A673 (cell line): ENCODE measurements around the gene GMFB. TPM values are rescaled to one million over a fixed set of nuclear protein-coding genes. Genes with fewer than 3 reads are reported as not detected.
A peak's percentile ranks its signal among the peaks of the same experiment; 100 is the strongest.

Experiments used
- Bru-seq: library from RNA; stranded (reverse); fragments of 400-500 nt; gene quantifications from one replicate; lab custom pipeline; 2021; lab: Mats Ljungman, UMichigan
- BruChase-seq, 2 experiments: library from RNA; stranded (reverse); fragments of 400-500 nt; gene quantifications; one replicate each; lab custom pipeline; 2021; lab: Mats Ljungman, UMichigan
- BruUV-seq: library from RNA; stranded (reverse); fragments of 400-500 nt; replicated peaks from 2 replicates; lab custom pipeline; 2021; lab: Mats Ljungman, UMichigan
- CTCF ChIA-PET: fragments of 300-600 bp; sonication (Branson Sonifier 250); formaldehyde crosslinking; loops from one replicate; lab custom pipeline; 2022; ENCODE audit warnings: antibody characterized with exemption; lab: Charles Lee
- POLR2A ChIA-PET: fragments of 300-600 bp; sonication (Branson Sonifier 250); formaldehyde crosslinking; loops from one replicate; lab custom pipeline; 2022; ENCODE audit warnings: antibody characterized with exemption; ENCODE audit not compliant: low non-redundant PET; lab: Charles Lee
- DNase-seq: peaks from one replicate; pipeline ENCODE4 v3.0.0-alpha.2; 2015; ENCODE audit warnings: low spot score
- H3K27ac ChIP-seq: fragments of 200-600 bp; sonication (generic); 2 replicates; pipeline ENCODE4 v1.5.1; 2016; ENCODE audit warnings: mixed run types, low read depth, mild to moderate bottlenecking, mixed read lengths, antibody characterized with exemption, low read length; ENCODE audit not compliant: poor library complexity, severe bottlenecking
- H3K27me3 ChIP-seq: fragments of 200-600 bp; sonication (generic); replicated peaks from 2 replicates; pipeline ENCODE4 v1.6.1; 2017; ENCODE audit warnings: mixed run types, low read depth, mild to moderate bottlenecking, mixed read lengths, antibody characterized with exemption, low read length; ENCODE audit not compliant: insufficient read depth, poor library complexity
- H3K36me3 ChIP-seq: fragments of 200-600 bp; sonication (generic); 2 replicates; pipeline ENCODE4 v1.6.1; 2016; ENCODE audit warnings: mixed run types, mild to moderate bottlenecking, mixed read lengths, antibody characterized with exemption, low read length; ENCODE audit not compliant: insufficient read depth, poor library complexity, severe bottlenecking
- H3K4me1 ChIP-seq: fragments of 200-600 bp; sonication (generic); 2 replicates; pipeline ENCODE4 v1.6.1; 2017; ENCODE audit warnings: mixed run types, mild to moderate bottlenecking, mixed read lengths, antibody characterized with exemption, low read length; ENCODE audit not compliant: insufficient read depth, poor library complexity, severe bottlenecking
- H3K4me3 ChIP-seq: fragments of 200-600 bp; sonication (generic); 2 replicates; pipeline ENCODE4 v1.5.1; 2016; ENCODE audit warnings: low read depth, mixed run types, mild to moderate bottlenecking, mixed read lengths, low read length; ENCODE audit not compliant: poor library complexity, severe bottlenecking
- H3K9me3 ChIP-seq: fragments of 200-600 bp; sonication (generic); 2 replicates; pipeline ENCODE4 v1.6.1; 2016; ENCODE audit warnings: mixed run types, low read depth, mild to moderate bottlenecking, mixed read lengths, antibody characterized with exemption, low read length; ENCODE audit not compliant: poor library complexity, severe bottlenecking
- EZH2 ChIP-seq: fragments of 200-600 bp; sonication (generic); IDR thresholded peaks from 2 replicates; pipeline ENCODE4 v1.6.1; 2017; ENCODE audit warnings: borderline replicate concordance, low read depth, mild to moderate bottlenecking, mixed read lengths, antibody characterized with exemption, low read length; ENCODE audit not compliant: poor library complexity, severe bottlenecking
- intact Hi-C: fragments of 100-400 bp; cut with micrococcal nuclease; formaldehyde crosslinking; loops from one replicate; pipeline ENCODE4 v1.10.0; 2022; ENCODE audit not compliant: unreplicated experiment
- long read RNA-seq: library from polyadenylated mRNA; stranded (forward); transcript quantifications from one replicate; pipeline ENCODE4 v2.0.0, GENCODE V29; 2022
- total RNA-seq: library from RNA; stranded (reverse); gene quantifications from 2 replicates; pipeline ENCODE4 v1.2.3, GENCODE V29; 2021
- TF ChIP-seq, protein P1 (sequence below): fragments of 300-800, 200-600 bp; sonication (generic); conservative IDR thresholded peaks from 2 replicates; pipeline ENCODE4 v1.5.1; 2017; ENCODE audit warnings: low read depth, mild to moderate bottlenecking, antibody characterized with exemption, low read length, moderate library complexity, mixed read lengths

GMFB gene
- total RNA-seq (62.1 and 76.8 TPM in 2 replicates), Bru-seq, nascent RNA (percentile 94 among the genes with signal in this experiment), BruChase-seq, experiment 1, labeled RNA remaining after a 2-hour chase (percentile 97 among the genes with signal in this experiment), BruChase-seq, experiment 2, labeled RNA remaining after a 6-hour chase (percentile 98 among the genes with signal in this experiment)
- long read RNA-seq, full-length matches to known transcripts = 142 of 160 reads
- long read RNA-seq, partial matches to known transcripts = 3 of 160 reads
- long read RNA-seq, other reads (novel, unspliced or antisense) = 15 of 160 reads

DNA sequence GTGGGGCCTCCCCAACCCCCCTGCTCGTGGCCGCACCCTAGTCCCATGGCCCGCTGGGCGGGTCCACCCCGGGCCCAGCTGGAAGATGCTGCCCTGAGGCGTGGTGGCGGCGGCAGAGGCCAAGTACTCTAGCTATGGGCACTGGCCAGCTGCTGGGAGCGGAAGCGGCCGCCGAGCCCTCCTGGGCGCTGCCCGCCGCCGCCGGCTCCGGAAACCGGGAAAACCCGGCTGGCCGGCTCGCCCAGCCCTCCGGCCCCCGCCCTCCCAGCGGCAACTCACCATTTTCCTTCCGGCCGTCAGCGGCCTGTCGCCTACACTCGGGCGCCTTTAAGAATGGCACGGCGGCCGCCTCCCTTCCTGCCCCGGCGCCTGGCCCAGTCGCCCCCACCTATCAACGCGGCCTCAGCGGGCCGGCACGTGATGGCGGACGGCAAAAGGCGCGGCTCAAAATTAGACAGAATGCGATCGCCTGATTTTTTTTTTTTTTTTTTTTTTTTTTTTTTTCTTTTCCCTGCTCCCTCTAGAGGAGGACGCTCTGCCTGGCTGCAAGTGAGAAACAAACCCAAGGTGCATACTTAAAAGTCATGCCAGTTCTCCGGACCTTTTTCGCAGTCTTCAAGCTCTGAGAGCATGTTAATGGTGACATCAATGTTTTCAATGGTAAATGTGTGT, at the start of gene GMFB:
GMFB (minus strand) TSS at position 335 of the 672 bp plus-strand sequence; CDS start at position 282, 53 bp downstream.
- Histone ChIP-seq H3K27me3 (no peaks in the 10 kb centered on the region), H3K9me3 (no peaks in the 10 kb centered on the region), H3K36me3 (peaks cover 5% of the 10 kb centered on the region), H3K4me3 (peak within 1 kb of the TSS; percentile 97), H3K27ac (peak within 1 kb of the TSS; percentile 94), H3K4me1 (peaks cover 36% of the 10 kb centered on the region)
- DNase-seq = peak; percentile 94
- CTCF ChIA-PET = no interaction called here
- intact Hi-C loops = no loop called here
- POLR2A ChIA-PET = interaction anchor here (0.5 kb wide), 1 partner anchor 235 kb away, joined by 5 read pairs; no protein-coding TSS in a partner anchor
- BruUV-seq = no TSS peak
- TF ChIP-seq, protein P1, sequence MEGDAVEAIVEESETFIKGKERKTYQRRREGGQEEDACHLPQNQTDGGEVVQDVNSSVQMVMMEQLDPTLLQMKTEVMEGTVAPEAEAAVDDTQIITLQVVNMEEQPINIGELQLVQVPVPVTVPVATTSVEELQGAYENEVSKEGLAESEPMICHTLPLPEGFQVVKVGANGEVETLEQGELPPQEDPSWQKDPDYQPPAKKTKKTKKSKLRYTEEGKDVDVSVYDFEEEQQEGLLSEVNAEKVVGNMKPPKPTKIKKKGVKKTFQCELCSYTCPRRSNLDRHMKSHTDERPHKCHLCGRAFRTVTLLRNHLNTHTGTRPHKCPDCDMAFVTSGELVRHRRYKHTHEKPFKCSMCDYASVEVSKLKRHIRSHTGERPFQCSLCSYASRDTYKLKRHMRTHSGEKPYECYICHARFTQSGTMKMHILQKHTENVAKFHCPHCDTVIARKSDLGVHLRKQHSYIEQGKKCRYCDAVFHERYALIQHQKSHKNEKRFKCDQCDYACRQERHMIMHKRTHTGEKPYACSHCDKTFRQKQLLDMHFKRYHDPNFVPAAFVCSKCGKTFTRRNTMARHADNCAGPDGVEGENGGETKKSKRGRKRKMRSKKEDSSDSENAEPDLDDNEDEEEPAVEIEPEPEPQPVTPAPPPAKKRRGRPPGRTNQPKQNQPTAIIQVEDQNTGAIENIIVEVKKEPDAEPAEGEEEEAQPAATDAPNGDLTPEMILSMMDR = peak; percentile 62
- TF ChIP-seq EZH2 = no peak

DNA sequence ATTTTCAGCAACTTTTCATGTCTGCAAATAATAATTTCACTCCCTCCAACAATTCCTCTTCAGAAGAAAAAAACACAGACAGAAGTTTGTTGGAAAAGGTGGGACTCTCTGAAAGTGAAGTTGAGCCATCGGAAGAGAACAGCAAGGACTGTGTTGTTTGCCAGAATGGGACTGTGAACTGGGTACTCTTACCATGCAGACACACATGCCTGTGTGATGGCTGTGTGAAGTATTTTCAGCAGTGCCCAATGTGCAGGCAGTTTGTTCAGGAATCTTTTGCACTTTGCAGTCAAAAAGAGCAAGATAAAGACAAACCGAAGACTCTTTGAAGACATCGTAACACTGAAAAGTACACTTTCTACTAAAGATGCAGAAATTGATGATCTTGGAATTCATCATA, 49.3 kb upstream of the GMFB start:
- BruUV-seq = no TSS peak
- TF ChIP-seq EZH2 = no peak
- TF ChIP-seq, protein P1 = no peak
- ChIA-PET CTCF (no interaction called here), POLR2A (interaction anchor here (0.6 kb wide), 1 partner anchor 28 kb away, joined by 3 read pairs; the partner anchor contains the start of gene CGRRF1)
- no peaks in the 10 kb centered on the region for H3K9me3 ChIP-seq
- no peak overlapping the region for H3K4me3 ChIP-seq
- intact Hi-C loops = no loop called here
- no peaks in the 10 kb centered on the region for H3K36me3 ChIP-seq
- no peak for DNase-seq
- H3K27ac ChIP-seq = no peak overlapping the region
- H3K27me3 ChIP-seq = no peaks in the 10 kb centered on the region
- peaks cover 7% of the 10 kb centered on the region for H3K4me1 ChIP-seq

DNA sequence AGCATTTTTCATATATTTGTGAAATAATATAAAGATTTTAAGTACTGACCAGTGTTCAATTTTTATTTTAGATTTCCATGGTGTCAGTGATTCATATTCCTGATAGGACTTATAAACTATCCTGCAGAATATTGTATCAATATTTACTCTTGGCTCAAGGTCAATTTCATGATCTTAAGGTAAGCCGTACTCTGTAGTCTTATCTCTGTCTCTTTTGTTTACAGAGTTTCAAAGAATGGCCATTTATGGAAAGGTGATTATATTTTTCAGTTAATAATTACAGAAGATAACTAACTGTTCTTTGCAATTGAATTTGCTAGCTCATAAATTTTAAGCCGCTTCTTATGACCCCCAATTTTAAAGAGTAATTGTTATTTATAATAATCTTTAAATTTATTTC, 48.9 kb upstream of the GMFB start:
- Histone ChIP-seq H3K9me3 (no peaks in the 10 kb centered on the region), H3K27ac (no peak overlapping the region), H3K4me3 (no peak overlapping the region), H3K36me3 (no peaks in the 10 kb centered on the region), H3K27me3 (no peaks in the 10 kb centered on the region), H3K4me1 (peaks cover 7% of the 10 kb centered on the region)
- no TSS peak for BruUV-seq
- ChIA-PET CTCF (no interaction called here), POLR2A (interaction anchor here (0.6 kb wide), 1 partner anchor 28 kb away, joined by 3 read pairs; the partner anchor contains the start of gene CGRRF1)
- no peak for TF ChIP-seq EZH2
- TF ChIP-seq, protein P1 = no peak
- intact Hi-C loops = no loop called here
- no peak for DNase-seq
